ENCODE results near the gene INPP5J.

INPP5J gene

GRCh38 chr22:31122532-31123291 is at the start of gene INPP5J (continued):
- TF ChIP-seq ATF2 (tag by site-specific recombination; IDR thresholded peaks at IDR 0.05; ENCODE audit: low read depth) (peak; percentile 97), PATZ1 (tag by site-specific recombination; IDR thresholded peaks at IDR 0.05) (peak; percentile 88), ZNF600 (tag by site-specific recombination; IDR thresholded peaks at IDR 0.05) (peak; percentile 65; the same call in 1 of the 2 replicates), ZNF280C (tag by site-specific recombination; IDR thresholded peaks at IDR 0.05) (no peak), SP7 (tag by site-specific recombination; IDR thresholded peaks at IDR 0.05) (peak; percentile 16; the same call in 1 of the 2 replicates), ZNF629 (tag by site-specific recombination; IDR thresholded peaks at IDR 0.05) (peak; percentile 85), ZBTB21 (tag by site-specific recombination; IDR thresholded peaks at IDR 0.05) (peak; percentile 69), ZNF341 (tag by site-specific recombination; IDR thresholded peaks at IDR 0.05; ENCODE audit: low read depth) (peak; percentile 71), YY2 (tag by site-specific recombination; IDR thresholded peaks at IDR 0.05) (no peak), ZBTB8A (tag by site-specific recombination; IDR thresholded peaks at IDR 0.05) (0 out of 2 replicates have a peak, but pooled peaks have one; percentile 16), ZNF830 (tag by site-specific recombination; IDR thresholded peaks at IDR 0.05; ENCODE audit: low read depth) (no peak), ZNF518A (tag by site-specific recombination; conservative IDR thresholded peaks at IDR 0.05; ENCODE audit: low read depth) (no peak), HOXD13 (CRISPR knock-in tag; IDR thresholded peaks at IDR 0.05; ENCODE audit: borderline replicate concordance) (no peak), ZEB2 (tag by site-specific recombination; IDR thresholded peaks at IDR 0.05) (peak; percentile 57), ZNF677 (tag by site-specific recombination; IDR thresholded peaks at IDR 0.05) (0 out of 2 replicates have a peak, but pooled peaks have one; percentile 30), ZIC2 (tag by site-specific recombination; IDR thresholded peaks at IDR 0.05) (peak; percentile 89), KLF9 (tag by site-specific recombination; IDR thresholded peaks at IDR 0.05; ENCODE audit: low read depth) (0 out of 2 replicates have a peak, but pooled peaks have one; percentile 30), ZNF660 (tag by site-specific recombination; IDR thresholded peaks at IDR 0.05) (no peak), IKZF3 (tag by site-specific recombination; IDR thresholded peaks at IDR 0.05) (peak; percentile 92), ZNF555 (tag by site-specific recombination; conservative IDR thresholded peaks at IDR 0.05) (no peak), HIC1 (tag by site-specific recombination; IDR thresholded peaks at IDR 0.05) (0 out of 2 replicates have a peak, but pooled peaks have one; percentile 16), OSR2 (tag by site-specific recombination; IDR thresholded peaks at IDR 0.05) (peak; percentile 17; the same call in 1 of the 2 replicates), ZNF548 (tag by site-specific recombination; IDR thresholded peaks at IDR 0.05) (peak; percentile 61; the same call in 1 of the 2 replicates), ZXDB (tag by site-specific recombination; IDR thresholded peaks at IDR 0.05) (peak; percentile 85), ZNF223 (tag by site-specific recombination; IDR thresholded peaks at IDR 0.05) (peak; percentile 95)

Measured in HEK293 (cell line).